ENCODE data around the gene SYT3. TPM values are rescaled to one million over a fixed set of nuclear protein-coding genes. Genes with fewer than 3 reads are reported as not detected.

Gene SYT3
- total RNA-seq, 4 donors from 2014 or later = 0.29 to 0.49 (median 0.42) TPM; not detected in 1

DNA sequence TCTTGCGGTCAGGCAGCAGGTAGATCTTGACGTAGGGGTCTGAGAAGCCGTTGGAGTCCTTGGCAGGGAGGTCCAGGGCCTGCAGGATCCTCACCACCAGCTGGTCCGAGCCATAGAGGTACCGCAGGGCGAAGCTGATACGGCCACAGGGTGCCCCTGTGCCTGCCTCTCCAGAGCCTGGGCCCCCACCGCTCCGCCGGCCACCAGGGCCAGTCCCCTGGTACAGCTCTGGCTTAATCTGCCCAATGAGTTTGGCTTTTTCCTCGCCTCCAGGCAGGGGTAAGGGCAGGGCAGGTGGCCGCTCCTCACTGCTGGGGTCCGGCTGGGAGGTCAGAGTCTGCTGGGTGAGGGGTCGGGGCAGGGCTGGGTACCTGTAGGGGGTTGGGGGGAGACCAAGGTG, 9.9 kb downstream of the SYT3 start:
- no peak for DNase-seq (ENCODE audit: low spot score in 2 of 2)
- WGBS, 2 donors = 68 to 73% methylated on average over 9 to 10 of the region's 14 CpGs
- TF ChIP-seq, protein P1, sequence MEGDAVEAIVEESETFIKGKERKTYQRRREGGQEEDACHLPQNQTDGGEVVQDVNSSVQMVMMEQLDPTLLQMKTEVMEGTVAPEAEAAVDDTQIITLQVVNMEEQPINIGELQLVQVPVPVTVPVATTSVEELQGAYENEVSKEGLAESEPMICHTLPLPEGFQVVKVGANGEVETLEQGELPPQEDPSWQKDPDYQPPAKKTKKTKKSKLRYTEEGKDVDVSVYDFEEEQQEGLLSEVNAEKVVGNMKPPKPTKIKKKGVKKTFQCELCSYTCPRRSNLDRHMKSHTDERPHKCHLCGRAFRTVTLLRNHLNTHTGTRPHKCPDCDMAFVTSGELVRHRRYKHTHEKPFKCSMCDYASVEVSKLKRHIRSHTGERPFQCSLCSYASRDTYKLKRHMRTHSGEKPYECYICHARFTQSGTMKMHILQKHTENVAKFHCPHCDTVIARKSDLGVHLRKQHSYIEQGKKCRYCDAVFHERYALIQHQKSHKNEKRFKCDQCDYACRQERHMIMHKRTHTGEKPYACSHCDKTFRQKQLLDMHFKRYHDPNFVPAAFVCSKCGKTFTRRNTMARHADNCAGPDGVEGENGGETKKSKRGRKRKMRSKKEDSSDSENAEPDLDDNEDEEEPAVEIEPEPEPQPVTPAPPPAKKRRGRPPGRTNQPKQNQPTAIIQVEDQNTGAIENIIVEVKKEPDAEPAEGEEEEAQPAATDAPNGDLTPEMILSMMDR (IDR thresholded peaks at IDR 0.05) = no peak
- TF ChIP-seq POLR2A (IDR thresholded peaks at IDR 0.05) = no peak
- intact Hi-C loops (cut with DNase I; ENCODE audit: low total_unique reads) = no loop called here
- no peak overlapping the region for H3K4me3 ChIP-seq (ENCODE audit: low read depth, poor library complexity, severe bottlenecking)

DNA sequence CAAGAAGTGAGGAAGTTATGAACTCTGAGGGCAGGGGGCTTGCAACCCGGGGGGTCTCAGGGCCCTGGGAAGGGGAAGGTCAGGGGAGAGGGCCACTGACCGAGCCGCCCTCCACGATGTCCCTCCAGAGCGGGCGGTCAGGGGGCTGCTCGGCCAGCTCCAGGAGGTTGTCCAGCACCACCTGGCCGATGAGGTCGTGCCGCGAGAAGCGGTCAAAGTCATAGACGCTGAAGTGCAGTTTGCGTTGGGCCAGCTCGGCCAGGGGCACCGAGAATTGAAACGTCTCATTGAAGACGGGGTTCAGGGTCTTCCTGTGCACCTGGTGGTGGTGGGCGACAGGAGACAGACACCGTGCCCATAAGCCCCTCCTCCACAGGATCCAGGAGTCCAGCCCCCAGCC, 10.5 kb downstream of the SYT3 start:
- intact Hi-C loops (cut with DNase I; ENCODE audit: low total_unique reads) = no loop called here

DNA sequence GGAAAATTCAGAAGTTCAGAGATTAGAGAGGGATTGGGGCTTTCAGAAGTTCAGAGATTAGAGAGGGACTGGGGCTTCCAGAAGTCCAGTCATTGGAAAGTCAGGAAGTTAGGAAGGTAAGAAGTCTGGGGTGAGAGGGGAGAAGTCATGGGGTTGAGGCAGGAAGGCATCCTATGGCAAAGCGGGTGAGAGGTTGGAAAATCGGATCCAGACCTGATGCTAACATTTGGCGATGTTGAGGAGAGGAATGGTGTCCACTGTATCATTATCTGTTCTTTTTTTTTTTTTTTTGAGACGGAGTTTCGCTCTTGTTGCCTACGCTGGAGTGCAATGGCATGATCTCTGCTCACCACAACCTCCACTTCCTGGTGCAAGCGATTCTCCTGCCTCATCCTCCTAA, 11.1 kb downstream of the SYT3 start:
- 87 to 88% methylated on average over 7 of the region's 7 CpGs for WGBS, 2 donors

More for the DNA sequence above, 10.5 kb downstream of the SYT3 start:
- TF ChIP-seq POLR2A (IDR thresholded peaks at IDR 0.05) = no peak
- TF ChIP-seq, protein P1 (IDR thresholded peaks at IDR 0.05) = no peak
- 79 to 80% methylated on average over 20 of the region's 20 CpGs for WGBS, 2 donors
- DNase-seq (ENCODE audit: low spot score in 2 of 2) = no peak
- H3K4me3 ChIP-seq (ENCODE audit: low read depth, poor library complexity, severe bottlenecking) = no peak overlapping the region

DNA sequence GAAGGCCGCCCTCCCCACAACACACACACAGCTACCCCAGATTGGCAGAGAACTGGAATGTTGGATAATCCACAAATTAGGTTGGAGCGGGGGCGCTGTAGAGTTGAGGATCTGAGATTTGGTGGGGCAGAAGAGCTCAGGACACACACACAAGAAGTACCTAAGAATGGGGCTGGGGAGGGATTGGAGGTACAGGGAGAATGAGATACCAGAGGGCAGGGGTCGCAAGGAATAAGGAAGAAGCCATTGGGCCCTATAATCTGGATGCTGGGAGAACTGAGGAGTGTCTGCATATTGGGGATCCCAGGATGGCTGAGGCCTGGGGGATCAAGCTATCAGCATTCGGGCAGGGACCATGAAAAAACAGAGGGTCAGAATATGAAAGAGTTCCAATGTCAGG, 11.5 kb downstream of the SYT3 start:
- WGBS, 2 donors = 87 to 88% methylated on average over 5 of the region's 5 CpGs
- intact Hi-C loops (cut with DNase I; ENCODE audit: low total_unique reads) = no loop called here
- no peak overlapping the region for H3K4me3 ChIP-seq (ENCODE audit: low read depth, poor library complexity, severe bottlenecking)
- DNase-seq (ENCODE audit: low spot score in 2 of 2) = no peak
- TF ChIP-seq, protein P1 (IDR thresholded peaks at IDR 0.05) = no peak
- TF ChIP-seq POLR2A (IDR thresholded peaks at IDR 0.05) = no peak

More for the DNA sequence above, 11.1 kb downstream of the SYT3 start:
- DNase-seq (ENCODE audit: low spot score in 2 of 2) = no peak
- H3K4me3 ChIP-seq (ENCODE audit: low read depth, poor library complexity, severe bottlenecking) = no peak overlapping the region
- intact Hi-C loops (cut with DNase I; ENCODE audit: low total_unique reads) = no loop called here
- no peak for TF ChIP-seq POLR2A (IDR thresholded peaks at IDR 0.05)
- TF ChIP-seq, protein P1 (IDR thresholded peaks at IDR 0.05) = no peak

DNA sequence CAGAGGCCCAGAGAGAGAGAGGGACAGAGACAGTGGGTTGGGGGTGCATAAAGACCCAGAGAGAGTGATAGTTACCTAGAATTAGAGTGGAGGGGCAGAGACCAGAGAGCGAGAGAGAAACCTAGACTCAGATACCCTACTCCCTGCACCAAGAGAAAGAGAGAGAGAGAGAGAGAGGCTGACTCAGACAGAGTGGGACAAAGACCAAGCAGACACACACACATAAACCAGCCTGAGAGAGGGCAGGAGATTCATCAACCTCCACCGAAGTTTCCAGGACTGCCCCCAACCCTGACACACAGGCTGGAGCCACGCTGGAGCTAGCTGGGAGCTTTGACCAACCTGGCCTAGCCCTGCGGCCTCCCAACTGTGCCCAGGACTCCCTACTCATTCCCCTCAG, 12.9 kb downstream of the SYT3 start:
- H3K4me3 ChIP-seq (ENCODE audit: low read depth, poor library complexity, severe bottlenecking) = no peak overlapping the region
- WGBS, 2 donors = 65 to 78% methylated on average over 4 of the region's 4 CpGs
- DNase-seq (ENCODE audit: low spot score in 2 of 2) = no peak
- TF ChIP-seq, protein P1 (IDR thresholded peaks at IDR 0.05) = no peak
- TF ChIP-seq POLR2A (IDR thresholded peaks at IDR 0.05) = no peak
- intact Hi-C loops (cut with DNase I; ENCODE audit: low total_unique reads) = no loop called here

DNA sequence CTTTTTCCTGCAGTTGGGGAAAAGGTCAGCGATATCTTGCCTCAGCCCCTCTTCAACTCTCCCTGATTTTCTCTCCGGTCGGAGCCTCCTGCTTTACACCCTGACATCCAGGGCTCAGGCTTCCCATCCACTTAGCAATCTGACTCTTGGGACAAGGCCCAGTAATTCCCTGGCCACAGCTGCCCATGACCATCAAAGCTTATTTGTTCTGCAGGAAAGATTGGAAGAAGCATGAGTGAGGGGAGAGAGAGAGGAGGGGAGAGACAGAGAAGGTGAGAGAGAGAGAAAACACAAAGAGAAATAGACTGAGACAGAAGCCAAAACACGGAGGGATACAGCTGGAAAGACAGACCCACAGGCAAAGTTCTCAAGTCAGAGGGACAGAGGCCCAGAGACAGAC, 13.7 kb downstream of the SYT3 start:
- 67 to 75% methylated on average over 4 of the region's 4 CpGs for whole genome bisulfite sequencing, 2 donors
- no peak for TF ChIP-seq POLR2A (IDR thresholded peaks at IDR 0.05)
- TF ChIP-seq, protein P1 (IDR thresholded peaks at IDR 0.05) = no peak
- intact Hi-C loops (cut with DNase I; ENCODE audit: low total_unique reads) = no loop called here
- no peak for DNase-seq (ENCODE audit: low spot score in 2 of 2)
- H3K4me3 ChIP-seq (ENCODE audit: low read depth, poor library complexity, severe bottlenecking) = no peak overlapping the region

Measured in lower leg skin (tissue), 4 donors.